Psoas muscle (tissue), 8 donors: ENCODE data around the gene IFNL2. TPM values are rescaled to one million over a fixed set of nuclear protein-coding genes. Genes with fewer than 3 reads are reported as not detected.

ENCODE experiments used
- ATAC-seq, 4 donors: fragments of 200-7000 bp; cut with Tn5 transposase; one replicate each; pipeline ENCODE4 v1.9.1; 2020; ENCODE audit warnings: moderate library complexity in 3 of 4, mild to moderate bottlenecking in 2 of 4
- DNase-seq, 2 donors: peaks; one replicate each; pipeline ENCODE4 v3.0.0-alpha.2; 2020
- H3K27ac ChIP-seq: fragments of 200-600 bp; one replicate; pipeline ENCODE4 v1.8.0; 2022
- H3K27me3 ChIP-seq, 3 donors: fragments of 200-600 bp in 1 of 3; one replicate each; pipeline versions ENCODE4 v1.6.1 to v1.8.0; 2013 to 2022; ENCODE audit warnings: low read length in 2 of 3, mild to moderate bottlenecking in 2 of 3, moderate library complexity in 1 of 3; ENCODE audit not compliant: insufficient read depth in 3 of 3
- H3K36me3 ChIP-seq, 2 donors: fragments of 200-600 bp in 1 of 2; one replicate each; pipeline versions ENCODE4 v1.6.1 to v1.8.0; 2013 to 2022; ENCODE audit warnings: low read depth in 1 of 2, mild to moderate bottlenecking in 1 of 2, moderate library complexity in 1 of 2; ENCODE audit not compliant: insufficient read depth in 1 of 2
- H3K4me1 ChIP-seq: fragments of 200-600 bp; one replicate; pipeline ENCODE4 v1.8.0; 2022
- H3K4me3 ChIP-seq: fragments of 200-600 bp; one replicate; pipeline ENCODE4 v1.8.0; 2022; ENCODE audit warnings: mild to moderate bottlenecking
- H3K9me3 ChIP-seq: fragments of 200-600 bp; one replicate; pipeline ENCODE4 v1.8.0; 2022
- CTCF ChIP-seq: fragments of 200-600 bp; IDR thresholded peaks from one replicate; pipeline ENCODE4 v1.8.0; 2022; ENCODE audit warnings: antibody characterized with exemption
- WGBS, 3 donors: extraction: QIAGEN DNeasy Blood & Tissue Kit; methylation state at CpG; one replicate each; pipeline versions ENCODE4 v1.1.6 to v1.1.7; 2013; 5-methylcytosine and 5-hydroxymethylcytosine counted together
- intact Hi-C, 2 donors: fragments of 100-400 bp; cut with DNase I; formaldehyde crosslinking; loops; one replicate each; pipeline versions ENCODE4 v1.11.0 to v1.14.2; 2022
- polyA plus RNA-seq, 3 donors: library from polyadenylated mRNA; stranded (reverse); fragments of 200-250 nt; gene quantifications; one replicate each; pipeline ENCODE4 v1.2.3, GENCODE V29; 2013
- total RNA-seq, 4 donors: library from RNA; stranded (reverse); fragmentation: NEBNext Ultra II Directional in 2 of 4; extraction: Animal tissue kit (Norgen Biotek cat#: 25700) in 2 of 4; gene quantifications; one replicate each; pipeline versions ENCODE4 v1.2.1 to v1.2.4, GENCODE V29; 2021 to 2023
- donor health status: healthy with polysubstance abuse.
- donor health status: DM: no; HTN: no; CAD: no; lungs with moderate emphysema.
- donor health status: Bipolar disorder and iron deficiency.
- donor health status: healthy.
- donor health status: DM: yes; HTN: yes; CAD: no.
- donor health status: DM: no; HTN: no; CAD: no.
- donor health status: DM: no; HTN: no; CAD: no.
- donor health status: DM: yes; HTN: yes; CAD: no.

Gene IFNL2
- total and polyA plus RNA-seq, 7 donors: not detected

GRCh38 chr19:39232708-39233107, 35.5 kb upstream of the IFNL2 start:
- Histone ChIP-seq H3K27ac (no peak overlapping the region), H3K9me3 (no peaks in the 10 kb centered on the region), H3K27me3 (peaks cover 0 to 15% (median 2%) of the 10 kb centered on the region in 3 donors), H3K36me3 (no peaks in the 10 kb centered on the region), H3K4me1 (no peaks in the 10 kb centered on the region), H3K4me3 (no peak overlapping the region)
- no peak for DNase-seq
- no peak for TF ChIP-seq CTCF
- no peak for ATAC-seq
- WGBS, 3 donors: 76 to 85% (median 85%) methylated on average over 5 of the region's 5 CpGs
- intact Hi-C loops: no loop called here

- Histone ChIP-seq H3K9me3 (no peaks in the 10 kb centered on the region), H3K4me1 (no peaks in the 10 kb centered on the region), H3K27ac (no peak overlapping the region), H3K27me3 (peaks cover 0 to 15% (median 2%) of the 10 kb centered on the region in 3 donors), H3K36me3 (no peaks in the 10 kb centered on the region), H3K4me3 (no peak overlapping the region)
- ATAC-seq (no peak), DNase-seq (no peak)
- TF ChIP-seq CTCF: no peak
- 62 to 76% (median 64%) methylated on average over 11 to 12 of the region's 12 CpGs for WGBS, 3 donors
- intact Hi-C loops: no loop called here
Observed at GRCh38 chr19:39236527-39236926, 31.7 kb upstream of the IFNL2 start.

- no peak for TF ChIP-seq CTCF
- ATAC-seq (no peak), DNase-seq (no peak)
- Histone ChIP-seq H3K4me1 (no peaks in the 10 kb centered on the region), H3K36me3 (no peaks in the 10 kb centered on the region), H3K9me3 (no peaks in the 10 kb centered on the region), H3K27ac (no peak overlapping the region), H3K27me3 (peaks cover 0 to 15% (median 2%) of the 10 kb centered on the region in 3 donors), H3K4me3 (no peak overlapping the region)
- intact Hi-C loops: no loop called here
- WGBS, 3 donors: 33 to 38% (median 35%) methylated on average over 22 of the region's 22 CpGs
Observed at GRCh38 chr19:39237200-39238184, 30.7 kb upstream of the IFNL2 start.

- no peak overlapping the region for H3K27ac ChIP-seq
- no peak overlapping the region for H3K4me3 ChIP-seq
- no peaks in the 10 kb centered on the region for H3K36me3 ChIP-seq
- no peak for ATAC-seq
- intact Hi-C loops: no loop called here
- no peak for DNase-seq
- TF ChIP-seq CTCF: no peak
- no peaks in the 10 kb centered on the region for H3K9me3 ChIP-seq
- H3K4me1 ChIP-seq: no peaks in the 10 kb centered on the region
- H3K27me3 ChIP-seq: peaks cover 0 to 15% (median 2%) of the 10 kb centered on the region in 3 donors
- WGBS, 3 donors: 70 to 72% (median 71%) methylated on average over 6 of the region's 6 CpGs
Observed at GRCh38 chr19:39238209-39238608, 30.0 kb upstream of the IFNL2 start.
